Stimulated activated naive CD4-positive, alpha-beta T cell treated with Interleukin-2 at 50 U/mL for 16 hours (primary cell): Measurements from ENCODE around the gene KIAA1958.

Experiments used
- DNase-seq: peaks from one replicate; lab custom pipeline; 2025; lab: John Stamatoyannopoulos, UW

KIAA1958 gene

GRCh38 chr9:112605518-112605917 is 118.9 kb downstream of the KIAA1958 start:
- no peak for DNase-seq

GRCh38 chr9:112605963-112606699 is 119.5 kb downstream of the KIAA1958 start:
- DNase-seq: no peak

GRCh38 chr9:112608851-112609250 is 122.2 kb downstream of the KIAA1958 start:
- DNase-seq: no peak

GRCh38 chr9:112615584-112616266 is 129.1 kb downstream of the KIAA1958 start:
- no peak for DNase-seq

GRCh38 chr9:112617371-112617770 is 130.7 kb downstream of the KIAA1958 start:
- DNase-seq: no peak

- no peak for DNase-seq
Measured at GRCh38 chr9:112618385-112619009, 131.9 kb downstream of the KIAA1958 start.

GRCh38 chr9:112620388-112620787 is 133.8 kb downstream of the KIAA1958 start:
- DNase-seq: no peak

GRCh38 chr9:112621018-112621655 is 134.5 kb downstream of the KIAA1958 start:
- no peak for DNase-seq

- no peak for DNase-seq
Measured at GRCh38 chr9:112623198-112623597, 136.6 kb downstream of the KIAA1958 start.

- no peak for DNase-seq
Measured at GRCh38 chr9:112624711-112625707, 138.4 kb downstream of the KIAA1958 start.

- no peak for DNase-seq
Measured at GRCh38 chr9:112629671-112630485, 143.3 kb downstream of the KIAA1958 start.

- DNase-seq: no peak
Measured at GRCh38 chr9:112631313-112632070, 144.9 kb downstream of the KIAA1958 start.

GRCh38 chr9:112640311-112640710 is 153.7 kb downstream of the KIAA1958 start:
- no peak for DNase-seq

- DNase-seq: no peak
Measured at GRCh38 chr9:112642126-112642525, 155.5 kb downstream of the KIAA1958 start.

- DNase-seq: no peak
Measured at GRCh38 chr9:112647596-112647995, 161.0 kb downstream of the KIAA1958 start.

GRCh38 chr9:112648624-112649023 is 162.0 kb downstream of the KIAA1958 start:
- no peak for DNase-seq

GRCh38 chr9:112654282-112654681 is 167.7 kb downstream of the KIAA1958 start:
- DNase-seq: no peak

GRCh38 chr9:112655668-112656067 is 169.0 kb downstream of the KIAA1958 start:
- DNase-seq: no peak

- DNase-seq: no peak
Measured at GRCh38 chr9:112659906-112660305, 173.3 kb downstream of the KIAA1958 start.

GRCh38 chr9:112663681-112664080 is 177.1 kb downstream of the KIAA1958 start:
- DNase-seq: no peak
